B cell (primary cell): Measurements from ENCODE around the gene ZCWPW2.

ENCODE experiments used
- CTCF ChIP-seq: fragments of 200-600 bp; IDR thresholded peaks from one replicate; pipeline ENCODE4 v1.8.0; 2022; ENCODE audit warnings: antibody characterized with exemption, mild to moderate bottlenecking
- EZH2 ChIP-seq: IDR thresholded peaks from 2 replicates; pipeline ENCODE4 v1.6.1; 2012; ENCODE audit warnings: borderline replicate concordance, low read depth, mild to moderate bottlenecking, moderate library complexity, low read length; ENCODE audit not compliant: insufficient read depth, poor library complexity, severe bottlenecking

GRCh38 chr3:28476194-28476593, 127.7 kb downstream of the ZCWPW2 start:
- TF ChIP-seq CTCF (peak; percentile 53), EZH2 (no peak)
